ENCODE measurements around the gene LGR5. TPM values are rescaled to one million over a fixed set of nuclear protein-coding genes. Genes with fewer than 3 reads are reported as not detected.

LGR5 gene
- total and polyA plus RNA-seq, 2 of the 13 experiments (the other 11 are each of a cell fraction or from before 2014, with no cell fraction given) = 37.0 to 121 TPM

GRCh38 chr12:71439613-71440344 lies at the start of gene LGR5 (continued):
- TF ChIP-seq MXD1 (CRISPR knock-in tag; IDR thresholded peaks at IDR 0.05) (0 out of 2 replicates have a peak, but pooled peaks have one; percentile 23), ZNF333 (CRISPR knock-in tag; IDR thresholded peaks at IDR 0.05; ENCODE audit: borderline replicate concordance) (peak; percentile 74; the same call in 1 of the 2 replicates), GABPB1 (CRISPR knock-in tag; IDR thresholded peaks at IDR 0.05) (peak; percentile 63; the same call in 1 of the 2 replicates), TSC22D2 (CRISPR knock-in tag; IDR thresholded peaks at IDR 0.05; ENCODE audit: borderline replicate concordance) (peak; percentile 22; the same call in 1 of the 2 replicates), ZNF142 (CRISPR knock-in tag; IDR thresholded peaks at IDR 0.05) (no peak; the same call in 1 of the 2 replicates), ZNF781 (CRISPR knock-in tag; IDR thresholded peaks at IDR 0.05; ENCODE audit: borderline replicate concordance, not compliant biosample characterization) (peak; percentile 21), SKI (IDR thresholded peaks at IDR 0.05; ENCODE audit: partially characterized antibody) (peak; percentile 46), RARG (CRISPR knock-in tag; IDR thresholded peaks at IDR 0.05; ENCODE audit: low read depth) (no peak), ZFP1 (CRISPR knock-in tag; IDR thresholded peaks at IDR 0.05) (no peak), ZBTB38 (CRISPR knock-in tag; IDR thresholded peaks at IDR 0.05) (no peak), ZNF275 (CRISPR knock-in tag; IDR thresholded peaks at IDR 0.05; ENCODE audit: borderline replicate concordance) (0 out of 2 replicates have a peak, but pooled peaks have one; percentile 28), ZBTB42 (CRISPR knock-in tag; IDR thresholded peaks at IDR 0.05) (peak; percentile 58; the same call in 1 of the 2 replicates), SALL2 (CRISPR knock-in tag; IDR thresholded peaks at IDR 0.05) (peak; percentile 20; the same call in 1 of the 2 replicates), ATF1 (CRISPR knock-in tag; IDR thresholded peaks at IDR 0.05) (no peak; the same call in 1 of the 2 replicates), NR3C1 (CRISPR knock-in tag; IDR thresholded peaks at IDR 0.05) (no peak), ZNF792 (CRISPR knock-in tag; IDR thresholded peaks at IDR 0.05) (peak; percentile 30; the same call in 1 of the 2 replicates), ELF3 (CRISPR knock-in tag; IDR thresholded peaks at IDR 0.05) (peak; percentile 31; the same call in 1 of the 2 replicates), FLYWCH1 (CRISPR knock-in tag; IDR thresholded peaks at IDR 0.05) (no peak), TOPORS (CRISPR knock-in tag; IDR thresholded peaks at IDR 0.05) (peak; percentile 66; the same call in 1 of the 2 replicates), ZNF143 (CRISPR knock-in tag; IDR thresholded peaks at IDR 0.05) (peak; percentile 62), DBP (CRISPR knock-in tag; IDR thresholded peaks at IDR 0.05; ENCODE audit: not compliant biosample characterization) (no peak)
